PC-9 (cell line): ENCODE measurements around the gene DNAJC15. TPM values are rescaled to one million over a fixed set of nuclear protein-coding genes. Genes with fewer than 3 reads are reported as not detected.
A peak's percentile ranks its signal among the peaks of the same experiment; 100 is the strongest.

Experiments
- BruUV-seq: library from RNA; stranded (reverse); fragments of 400-500 nt; replicated peaks from 2 replicates; lab custom pipeline; 2021; lab: Mats Ljungman, UMichigan
- CTCF ChIA-PET: fragments of 300-600 bp; sonication (Branson Sonifier 250); formaldehyde crosslinking; loops from one replicate; lab custom pipeline; 2022; ENCODE audit warnings: antibody characterized with exemption; lab: Charles Lee
- POLR2A ChIA-PET: fragments of 300-600 bp; sonication (Branson Sonifier 250); formaldehyde crosslinking; loops from one replicate; lab custom pipeline; 2022; ENCODE audit warnings: antibody characterized with exemption; ENCODE audit not compliant: unreplicated experiment; lab: Charles Lee
- DNase-seq, 2 experiments: peaks; one replicate each; pipeline versions ENCODE4 v3.0.0 to v3.0.0-alpha.2; 2015 to 2022; ENCODE audit warnings: mixed read lengths in 1 of 2
- H2AFZ ChIP-seq: fragments of 200-600 bp; sonication (generic); 2 replicates; pipeline ENCODE4 v1.8.1; 2017; ENCODE audit warnings: antibody characterized with exemption
- H3F3A ChIP-seq: fragments of 200-600 bp; sonication (generic); 2 replicates; pipeline ENCODE4 v1.8.1; 2017; ENCODE audit warnings: antibody characterized with exemption, mild to moderate bottlenecking, low read depth; ENCODE audit not compliant: insufficient read depth
- H3K27ac ChIP-seq: fragments of 200-600 bp; sonication (generic); 2 replicates; pipeline ENCODE4 v1.6.1; 2016; ENCODE audit warnings: mixed run types
- H3K27me3 ChIP-seq: fragments of 200-600 bp; sonication (generic); 2 replicates; pipeline ENCODE4 v1.6.1; 2016; ENCODE audit warnings: low read depth, mixed run types; ENCODE audit not compliant: insufficient read depth
- H3K36me3 ChIP-seq: fragments of 200-600 bp; sonication (generic); 2 replicates; pipeline ENCODE4 v1.6.1; 2016; ENCODE audit warnings: low read depth, mixed run types
- H3K4me1 ChIP-seq: fragments of 200-600 bp; sonication (generic); replicated peaks from 2 replicates; pipeline ENCODE4 v1.6.1; 2016; ENCODE audit warnings: mixed run types; ENCODE audit not compliant: insufficient read depth
- H3K4me2 ChIP-seq: fragments of 200-600 bp; sonication (generic); 2 replicates; pipeline ENCODE4 v1.6.1; 2017; ENCODE audit warnings: mixed run types
- H3K4me3 ChIP-seq: fragments of 200-600 bp; sonication (generic); 2 replicates; pipeline ENCODE4 v1.6.1; 2016; ENCODE audit warnings: mixed run types
- H3K79me2 ChIP-seq: fragments of 200-600 bp; sonication (generic); 2 replicates; pipeline ENCODE4 v1.6.1; 2017; ENCODE audit warnings: low read depth, mixed run types
- H3K9me2 ChIP-seq: fragments of 200-600 bp; sonication (generic); 2 replicates; pipeline ENCODE4 v1.8.1; 2017; ENCODE audit warnings: mild to moderate bottlenecking; ENCODE audit not compliant: insufficient read depth
- H3K9me3 ChIP-seq: fragments of 200-600 bp; sonication (generic); 2 replicates; pipeline ENCODE4 v1.8.1; 2016; ENCODE audit warnings: low read depth; ENCODE audit not compliant: insufficient read depth
- H4K20me1 ChIP-seq: fragments of 200-600 bp; sonication (generic); 2 replicates; pipeline ENCODE4 v1.8.1; 2017; ENCODE audit not compliant: insufficient read depth
- EZH2 ChIP-seq: fragments of 200-600 bp; sonication (generic); IDR thresholded peaks from 2 replicates; pipeline ENCODE4 v1.8.0; 2017; ENCODE audit warnings: antibody characterized with exemption, low read depth
- intact Hi-C: fragments of 100-400 bp; cut with micrococcal nuclease; formaldehyde crosslinking; loops from one replicate; pipeline ENCODE4 v1.10.0; 2022; ENCODE audit not compliant: unreplicated experiment
- total RNA-seq: library from RNA; stranded (reverse); gene quantifications from 2 replicates; pipeline ENCODE4 v1.2.3, GENCODE V29; 2021
- TF ChIP-seq, protein P1 (sequence below): fragments of 200-600 bp; sonication (generic); conservative IDR thresholded peaks from 2 replicates; pipeline ENCODE4 v1.6.1; 2017; ENCODE audit warnings: mixed run types, antibody characterized with exemption, mild to moderate bottlenecking, moderate library complexity

The DNAJC15 gene
- total RNA-seq, 1 experiment from 2014 or later: 14.8 TPM

- H3K4me2 ChIP-seq: 0 out of 2 replicates have a peak overlapping the region, but pooled peaks have one; percentile 14
- H3F3A ChIP-seq: no peaks in the 10 kb centered on the region
- no peak overlapping the region for H3K27ac ChIP-seq
- no peaks in the 10 kb centered on the region for H3K79me2 ChIP-seq
- H3K27me3 ChIP-seq: no peaks in the 10 kb centered on the region
- POLR2A ChIA-PET: no interaction called here
- H2AFZ ChIP-seq: peak overlapping the region; percentile 9; the same call in 1 of the 2 replicates
- H3K4me1 ChIP-seq: peaks cover 7% of the 10 kb centered on the region; the same call in 1 of the 2 replicates
- CTCF ChIA-PET: interaction anchor here (0.6 kb wide), 1 partner anchor 77 kb away, joined by 10 read pairs; no protein-coding TSS in a partner anchor
- H3K9me3 ChIP-seq: no peaks in the 10 kb centered on the region
- BruUV-seq: no TSS peak
- peak; percentile 27 to 56 for DNase-seq
- no peaks in the 10 kb centered on the region for H3K9me2 ChIP-seq
- no peaks in the 10 kb centered on the region for H4K20me1 ChIP-seq
- intact Hi-C loops: no loop called here
- no peaks in the 10 kb centered on the region for H3K36me3 ChIP-seq
- no peak overlapping the region for H3K4me3 ChIP-seq
- TF ChIP-seq, protein P1, sequence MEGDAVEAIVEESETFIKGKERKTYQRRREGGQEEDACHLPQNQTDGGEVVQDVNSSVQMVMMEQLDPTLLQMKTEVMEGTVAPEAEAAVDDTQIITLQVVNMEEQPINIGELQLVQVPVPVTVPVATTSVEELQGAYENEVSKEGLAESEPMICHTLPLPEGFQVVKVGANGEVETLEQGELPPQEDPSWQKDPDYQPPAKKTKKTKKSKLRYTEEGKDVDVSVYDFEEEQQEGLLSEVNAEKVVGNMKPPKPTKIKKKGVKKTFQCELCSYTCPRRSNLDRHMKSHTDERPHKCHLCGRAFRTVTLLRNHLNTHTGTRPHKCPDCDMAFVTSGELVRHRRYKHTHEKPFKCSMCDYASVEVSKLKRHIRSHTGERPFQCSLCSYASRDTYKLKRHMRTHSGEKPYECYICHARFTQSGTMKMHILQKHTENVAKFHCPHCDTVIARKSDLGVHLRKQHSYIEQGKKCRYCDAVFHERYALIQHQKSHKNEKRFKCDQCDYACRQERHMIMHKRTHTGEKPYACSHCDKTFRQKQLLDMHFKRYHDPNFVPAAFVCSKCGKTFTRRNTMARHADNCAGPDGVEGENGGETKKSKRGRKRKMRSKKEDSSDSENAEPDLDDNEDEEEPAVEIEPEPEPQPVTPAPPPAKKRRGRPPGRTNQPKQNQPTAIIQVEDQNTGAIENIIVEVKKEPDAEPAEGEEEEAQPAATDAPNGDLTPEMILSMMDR: no peak; the same call in 1 of the 2 replicates
- TF ChIP-seq EZH2: no peak
These were observed 108.9 kb downstream of the DNAJC15 start for GRCh38 chr13:43132257-43132656.

DNA sequence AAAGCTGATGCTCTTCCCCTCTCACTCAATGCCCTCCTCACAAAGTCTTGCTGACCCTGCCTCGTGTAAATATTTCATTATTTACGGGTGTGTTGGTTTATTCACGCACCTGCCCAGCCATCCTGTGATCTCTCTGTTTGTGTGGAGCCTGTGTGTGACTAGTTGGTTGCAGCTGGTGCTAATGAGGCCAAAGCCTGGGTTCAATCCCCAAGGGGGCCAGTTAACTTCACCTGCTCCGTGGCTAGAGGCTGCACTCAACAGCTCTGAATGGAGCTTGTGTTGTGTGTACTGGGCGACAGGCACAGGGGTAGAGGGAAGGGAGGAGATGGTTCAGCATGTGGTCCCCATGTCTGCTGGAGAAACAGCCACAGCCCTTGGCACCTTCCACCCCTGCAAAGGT lies 109.5 kb downstream of the DNAJC15 start:
- no TSS peak for BruUV-seq
- Histone ChIP-seq H3K4me2 (0 out of 2 replicates have a peak overlapping the region, but pooled peaks have one; percentile 14), H3K79me2 (no peaks in the 10 kb centered on the region), H3K4me3 (no peak overlapping the region), H3F3A (no peaks in the 10 kb centered on the region), H3K36me3 (no peaks in the 10 kb centered on the region), H3K27ac (no peak overlapping the region), H3K27me3 (no peaks in the 10 kb centered on the region), H3K4me1 (peaks cover 7% of the 10 kb centered on the region; the same call in 1 of the 2 replicates), H4K20me1 (no peaks in the 10 kb centered on the region), H2AFZ (peak overlapping the region; percentile 9; the same call in 1 of the 2 replicates), H3K9me3 (no peaks in the 10 kb centered on the region), H3K9me2 (no peaks in the 10 kb centered on the region)
- ChIA-PET CTCF (interaction anchor here (0.6 kb wide), 1 partner anchor 78 kb away, joined by 10 read pairs; no protein-coding TSS in a partner anchor), POLR2A (interaction anchor here (0.6 kb wide), 1 partner anchor 1644 kb away, joined by 5 read pairs; no protein-coding TSS in a partner anchor)
- intact Hi-C loops: no loop called here
- no peak for DNase-seq
- TF ChIP-seq EZH2: no peak
- TF ChIP-seq, protein P1: no peak

GRCh38 chr13:43133792-43134191 lies 110.4 kb downstream of the DNAJC15 start:
- Histone ChIP-seq H4K20me1 (no peaks in the 10 kb centered on the region), H3K4me1 (peaks cover 7% of the 10 kb centered on the region; the same call in 1 of the 2 replicates), H3K9me2 (no peaks in the 10 kb centered on the region), H3K27me3 (no peaks in the 10 kb centered on the region), H3K4me2 (no peak overlapping the region), H3F3A (no peaks in the 10 kb centered on the region), H3K4me3 (no peak overlapping the region), H3K79me2 (no peaks in the 10 kb centered on the region), H3K36me3 (no peaks in the 10 kb centered on the region), H3K27ac (no peak overlapping the region), H2AFZ (no peak overlapping the region), H3K9me3 (no peaks in the 10 kb centered on the region)
- ChIA-PET POLR2A (interaction anchor here (0.6 kb wide), 1 partner anchor 1645 kb away, joined by 5 read pairs; no protein-coding TSS in a partner anchor), CTCF (interaction anchor here (0.6 kb wide), 1 partner anchor 524 kb away, joined by 9 read pairs; no protein-coding TSS in a partner anchor)
- TF ChIP-seq, protein P1: no peak
- TF ChIP-seq EZH2: no peak
- no peak for DNase-seq
- intact Hi-C loops: no loop called here
- no TSS peak for BruUV-seq
